Limb (tissue), 2 donors: ENCODE results near the gene STXBP4.
A peak's percentile ranks its signal among the peaks of the same experiment; 100 is the strongest.

Source experiments
- DNase-seq, 2 donors: peaks; one replicate each; pipeline ENCODE4 v3.0.0-alpha.2; 2016; ENCODE audit errors: extremely low spot score in 2 of 2

The STXBP4 gene

DNA sequence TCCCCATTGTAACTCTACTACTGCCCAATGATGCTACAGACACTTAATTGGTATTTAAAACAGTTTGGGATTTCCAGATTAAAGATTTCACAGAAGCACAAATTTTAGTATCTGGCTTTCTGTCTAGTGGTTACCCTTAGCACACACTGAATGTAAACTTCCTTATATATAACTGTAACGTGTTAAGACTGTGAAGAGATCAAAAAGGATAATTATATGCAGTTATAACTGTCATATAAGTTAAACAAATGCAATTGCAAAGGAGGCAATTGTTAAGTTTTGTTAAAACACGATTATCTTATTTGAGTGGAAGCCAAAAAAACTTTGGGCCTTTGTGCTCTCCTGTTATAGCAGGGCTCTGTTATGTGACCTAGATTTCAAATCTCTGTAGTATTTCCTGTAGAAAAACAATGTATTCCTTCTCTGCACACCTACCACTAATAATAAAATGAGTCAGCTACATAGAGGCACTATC lies 147.9 kb downstream of the STXBP4 start:
- DNase-seq = no peak

GRCh38 chr17:55117164-55117563 lies 148.6 kb downstream of the STXBP4 start:
- DNase-seq = peak in 1 of 2 donors; percentile 25

DNA sequence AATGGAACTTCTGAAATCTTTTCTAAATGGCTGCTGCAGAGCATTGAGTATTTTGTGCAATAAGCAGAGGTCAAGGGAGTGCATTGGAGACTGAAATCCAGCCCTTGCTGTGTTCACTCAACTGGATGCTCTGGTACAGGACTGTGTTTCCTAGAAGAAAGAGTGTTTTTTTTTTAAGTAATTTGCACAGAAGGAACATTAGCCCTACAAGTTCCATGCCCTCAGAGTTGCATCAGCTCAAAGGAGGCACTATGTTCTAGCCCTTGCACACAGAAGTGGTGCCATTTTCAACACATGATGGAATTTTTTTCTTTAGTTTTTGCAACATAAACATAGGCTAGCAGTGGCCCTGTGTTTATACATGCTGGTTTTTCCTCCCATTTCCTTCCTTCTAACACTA lies 152.1 kb downstream of the STXBP4 start:
- no peak for DNase-seq

DNA sequence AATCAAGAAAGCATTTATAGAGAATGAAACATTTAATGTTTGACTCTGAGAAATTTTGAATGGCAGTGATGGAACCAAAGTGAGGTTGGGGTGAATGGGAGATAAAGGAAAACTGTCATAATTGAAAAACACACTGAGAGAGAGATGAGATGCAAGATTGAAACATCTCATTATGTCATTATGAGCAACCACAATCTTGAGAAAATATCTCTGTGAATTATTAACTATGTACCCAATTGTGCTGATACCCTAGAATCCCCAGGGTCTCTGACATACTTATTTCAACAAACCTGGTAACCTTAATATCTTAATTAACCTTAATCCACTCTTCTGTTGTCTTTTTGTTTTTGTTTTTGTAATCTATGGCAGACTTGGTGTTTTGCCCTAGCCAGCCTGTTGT lies 152.7 kb downstream of the STXBP4 start:
- no peak for DNase-seq

- no peak for DNase-seq
Observed at GRCh38 chr17:55122114-55122513, 153.5 kb downstream of the STXBP4 start.

GRCh38 chr17:55124730-55125360 lies 156.3 kb downstream of the STXBP4 start:
- DNase-seq = no peak

DNA sequence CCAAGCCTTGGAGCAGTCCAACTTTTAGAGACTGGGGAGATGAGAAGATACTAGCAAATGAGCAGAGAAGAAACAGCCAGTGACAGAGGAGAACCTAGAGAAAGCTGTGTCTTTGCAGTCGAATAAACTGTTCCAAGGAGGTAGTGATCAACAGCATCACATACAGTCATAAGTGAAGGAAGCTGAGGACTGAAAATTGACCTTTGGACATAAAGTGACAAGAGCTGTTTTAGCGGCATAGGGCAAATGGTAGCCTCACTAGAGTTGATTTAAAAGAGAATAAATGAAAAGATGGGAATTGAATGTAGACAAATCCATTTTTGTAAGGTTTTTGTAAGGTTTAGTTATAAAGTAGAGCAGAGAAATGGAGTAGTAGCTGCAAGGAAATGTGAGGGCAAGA lies 165.0 kb downstream of the STXBP4 start:
- no peak for DNase-seq

DNA sequence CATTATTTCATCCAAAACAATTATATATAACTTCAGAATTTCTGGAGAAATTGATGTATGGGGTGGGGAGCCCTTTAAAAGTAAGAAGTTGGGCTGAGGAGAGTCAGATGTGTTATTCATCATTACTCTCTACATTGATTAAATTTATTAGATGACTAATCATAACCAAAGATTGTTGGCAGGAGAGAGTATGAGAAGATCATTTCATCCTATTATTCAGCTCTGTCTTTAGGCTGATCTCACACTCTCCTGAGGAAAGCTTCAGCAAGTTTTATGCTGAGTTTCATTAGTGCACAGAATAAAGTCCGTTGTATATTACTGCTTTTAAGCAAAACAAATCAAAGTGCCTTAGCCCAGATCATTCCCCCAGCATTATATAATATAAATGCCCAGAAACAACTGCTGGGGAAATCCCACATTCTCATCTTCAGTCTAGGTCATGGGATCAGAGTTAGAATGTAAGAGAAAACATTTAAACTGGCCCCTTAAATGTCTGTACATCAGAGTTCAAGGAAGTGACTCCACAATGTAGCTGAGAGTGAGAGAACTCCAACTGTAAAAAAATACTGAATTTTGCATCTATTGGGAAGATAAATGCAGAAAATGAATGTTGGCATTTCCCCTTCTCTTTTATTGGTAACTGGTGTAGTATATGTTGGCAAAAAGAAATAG lies 166.1 kb downstream of the STXBP4 start:
- DNase-seq = no peak

GRCh38 chr17:55140809-55141208 lies 172.2 kb downstream of the STXBP4 start:
- DNase-seq = no peak

DNA sequence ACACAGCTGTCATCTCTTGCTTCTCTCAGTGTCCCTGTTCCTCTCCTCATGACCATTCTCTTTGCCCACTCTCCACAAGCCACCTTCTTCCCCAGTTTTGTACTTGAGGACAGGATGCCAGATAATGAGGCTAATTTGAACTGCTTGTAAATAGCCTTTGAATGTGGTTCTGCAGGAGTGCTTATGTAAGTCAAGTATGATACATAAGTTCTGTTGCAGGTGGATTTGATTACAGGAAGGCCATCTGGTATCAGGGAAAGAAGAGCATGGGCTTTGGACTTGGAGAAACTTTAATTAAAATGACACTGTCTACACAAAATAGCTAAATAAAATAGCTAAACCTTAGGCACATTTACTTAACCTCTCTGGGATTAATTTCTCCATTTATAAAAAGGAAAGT lies 176.0 kb downstream of the STXBP4 start:
- no peak for DNase-seq

GRCh38 chr17:55149485-55149884 lies 180.9 kb downstream of the STXBP4 start:
- no peak for DNase-seq

DNA sequence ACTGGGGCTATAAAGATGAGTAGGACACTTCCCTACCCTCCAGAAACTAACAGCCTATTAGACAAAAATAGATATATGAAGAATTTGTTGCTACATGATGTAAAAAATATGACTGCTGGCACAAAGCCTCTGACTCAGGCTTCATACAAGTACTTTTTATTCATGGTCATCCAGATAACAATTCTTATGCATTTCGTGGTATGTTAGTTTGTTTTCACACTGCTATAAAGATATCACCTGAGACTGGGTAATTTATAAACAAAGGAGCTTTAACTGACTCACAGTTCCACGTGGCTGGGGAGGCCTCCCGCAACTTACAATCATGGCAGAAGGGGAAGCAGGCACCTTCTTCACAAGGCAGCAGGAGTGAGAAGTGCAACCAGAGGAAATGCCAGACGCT lies 183.7 kb downstream of the STXBP4 start:
- no peak for DNase-seq

DNA sequence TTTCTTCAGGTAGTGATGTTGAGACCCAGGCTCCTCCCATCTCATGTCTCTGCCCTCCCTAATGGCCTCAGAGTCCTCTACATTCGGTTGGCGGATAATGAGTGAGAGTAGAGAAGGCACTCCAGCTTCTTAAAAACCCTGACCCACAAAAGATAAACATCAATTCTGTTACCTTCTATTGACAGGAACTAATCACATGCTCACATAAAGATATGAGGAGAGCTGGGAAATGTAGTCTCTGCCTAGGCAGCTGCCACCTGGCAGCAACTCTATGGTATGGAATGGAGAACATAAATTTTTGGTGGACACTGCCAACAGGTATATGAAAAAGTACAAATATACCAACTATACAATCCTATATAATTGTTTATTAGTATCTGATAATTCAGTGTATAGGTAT lies 185.5 kb downstream of the STXBP4 start:
- DNase-seq = no peak

- DNase-seq = no peak
Observed at GRCh38 chr17:55155856-55156560, 187.4 kb downstream of the STXBP4 start.

DNA sequence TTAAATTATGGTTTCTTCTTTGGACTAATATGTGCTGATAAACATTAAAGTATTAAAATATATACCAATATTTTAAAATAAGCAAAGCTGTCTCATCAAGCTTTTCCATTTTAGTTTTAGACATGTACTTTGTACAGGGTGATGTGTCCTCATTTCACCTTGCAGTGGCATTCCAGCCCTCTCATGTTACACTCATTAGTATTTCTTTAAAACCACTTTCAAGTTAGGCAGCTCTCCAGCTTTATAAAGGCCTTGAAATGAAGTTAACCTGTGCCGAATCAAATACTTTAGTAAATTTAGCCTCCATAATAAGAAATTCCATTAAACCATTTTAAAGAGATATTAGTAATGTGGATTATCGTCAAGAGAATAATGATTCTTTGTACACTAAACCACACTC lies 188.6 kb downstream of the STXBP4 start:
- no peak for DNase-seq

- DNase-seq = no peak
Observed at GRCh38 chr17:55158439-55158838, 189.9 kb downstream of the STXBP4 start.

DNA sequence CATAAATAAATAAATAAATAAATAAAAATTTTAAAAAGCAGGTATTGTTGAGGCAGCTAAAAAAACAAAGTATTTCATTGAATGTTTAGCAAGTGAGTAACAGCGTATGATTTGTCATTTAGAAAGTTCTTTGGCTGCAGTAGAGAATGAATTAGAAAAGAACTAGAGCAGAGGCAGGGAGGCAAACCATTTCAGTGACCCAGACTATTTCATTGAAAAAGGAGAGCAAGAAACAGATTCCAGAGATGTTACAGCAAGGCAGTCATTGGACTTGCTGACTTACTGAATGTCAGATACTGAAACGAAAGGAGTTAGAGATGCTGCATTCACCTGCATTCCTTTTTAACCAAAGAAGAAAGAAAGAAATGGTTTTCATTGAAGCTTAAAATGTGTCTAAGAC lies 190.7 kb downstream of the STXBP4 start:
- DNase-seq = no peak

DNA sequence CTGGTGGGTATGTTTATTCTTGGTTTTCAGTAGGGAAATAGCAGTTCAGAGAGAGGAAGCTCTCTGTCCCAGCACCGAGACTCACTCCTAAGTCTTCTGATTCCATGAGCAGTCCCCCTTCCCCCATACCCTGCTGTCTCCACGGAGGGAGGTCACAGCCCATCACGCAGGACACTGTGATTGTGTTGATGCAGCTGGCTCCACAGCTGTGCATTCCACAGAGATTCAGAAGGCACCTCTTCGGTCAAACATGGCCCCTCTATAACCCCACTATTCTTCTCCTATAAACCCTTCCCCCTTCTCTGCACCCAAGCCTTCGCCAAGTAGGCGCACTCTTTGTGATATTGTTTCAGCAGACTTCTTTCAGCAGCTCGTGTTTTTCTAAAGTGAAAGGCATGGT lies 191.9 kb downstream of the STXBP4 start:
- no peak for DNase-seq

DNA sequence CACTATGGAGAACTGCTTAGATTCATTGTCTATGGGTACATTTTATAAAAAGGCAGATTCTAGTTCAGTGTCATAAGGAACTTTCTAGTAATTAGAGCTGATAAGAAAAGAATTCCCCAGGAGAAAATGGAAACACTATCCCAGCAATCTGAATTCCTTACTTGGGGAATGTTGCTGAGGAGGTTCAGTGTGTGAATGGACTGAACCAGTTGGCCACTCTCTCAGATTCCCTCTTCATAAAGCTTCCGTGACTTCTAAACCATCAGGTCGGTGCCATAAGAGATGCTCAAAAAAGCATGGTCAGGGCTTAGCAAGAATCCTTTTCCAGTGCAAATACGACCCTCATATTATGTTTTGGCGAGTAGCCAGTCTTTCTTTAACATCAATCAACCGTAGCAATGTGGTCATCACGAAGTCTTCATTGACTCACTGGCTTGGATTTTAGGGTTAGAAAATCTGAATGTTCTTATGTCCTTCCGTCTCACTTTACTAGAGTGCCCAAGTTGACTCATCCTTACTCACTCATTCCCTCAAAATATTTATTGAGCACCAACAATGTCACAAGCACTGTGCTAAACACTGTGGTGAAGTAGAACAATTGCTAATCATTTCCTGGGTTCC lies 193.5 kb downstream of the STXBP4 start:
- no peak for DNase-seq

GRCh38 chr17:55162556-55162946 lies 194.0 kb downstream of the STXBP4 start:
- DNase-seq = no peak

DNA sequence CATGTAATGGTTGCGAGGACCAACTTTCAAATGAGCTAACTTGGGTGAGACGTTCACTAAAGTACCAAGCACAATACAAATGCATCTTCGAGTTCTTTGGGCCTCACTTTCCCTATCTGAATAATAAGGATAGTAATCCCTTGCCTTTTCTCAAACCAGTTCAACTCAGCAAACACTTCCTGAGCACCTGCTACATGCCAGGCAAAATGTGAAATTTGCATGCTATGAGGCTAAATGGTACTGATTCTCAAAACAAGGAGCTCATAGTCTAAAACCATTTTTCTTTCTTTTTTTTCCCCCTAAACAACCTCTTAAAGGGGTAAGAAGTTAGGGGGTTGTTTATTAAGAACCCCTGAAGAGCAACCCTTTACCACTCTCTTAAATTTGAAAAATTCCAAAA lies 194.8 kb downstream of the STXBP4 start:
- DNase-seq = no peak

DNA sequence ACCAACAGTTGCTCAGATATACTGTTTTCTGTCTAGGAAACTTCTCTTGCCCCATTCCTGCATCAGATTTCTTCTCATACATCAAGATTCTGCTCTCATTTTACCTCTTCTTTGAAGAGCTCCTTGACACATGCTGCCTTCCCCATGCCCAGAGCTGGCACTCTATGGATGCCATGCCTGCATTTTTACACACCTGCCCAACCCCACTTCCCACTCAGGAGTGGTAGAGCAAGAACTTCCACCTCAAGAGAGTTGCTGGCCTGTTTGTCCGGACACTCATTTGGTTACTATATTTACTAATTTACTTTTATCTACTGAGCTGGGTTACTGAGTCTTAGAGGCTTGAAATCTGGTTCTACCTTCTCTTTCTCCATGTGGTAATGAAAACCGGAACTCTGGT lies 197.9 kb downstream of the STXBP4 start:
- DNase-seq = no peak
